AG09309 (cell line): Measurements from ENCODE around the gene CFAP43.
A peak's percentile ranks its signal among the peaks of the same experiment; 100 is the strongest.
"Not testable (repeated sequence)": the region's sequence is repeated elsewhere in the genome, so short reads cannot be mapped to it uniquely, and the experiment has no call there.

Experiments
- DNase-seq: peaks from one replicate; pipeline ENCODE4 v3.0.0-alpha.2; 2010; ENCODE audit warnings: low read depth
- H3K4me3 ChIP-seq: 2 replicates; pipeline ENCODE4 v1.5.1; 2011; ENCODE audit warnings: mild to moderate bottlenecking, low read depth, low read length, moderate library complexity; ENCODE audit not compliant: control insufficient read depth
- TF ChIP-seq, protein P1 (sequence below): IDR thresholded peaks from 2 replicates; pipeline ENCODE4 v1.5.1; 2011; ENCODE audit warnings: mild to moderate bottlenecking, low read depth, low read length, inconsistent platforms; ENCODE audit not compliant: insufficient read depth, control insufficient read depth; ENCODE audit errors: missing control alignments

Gene CFAP43

DNA sequence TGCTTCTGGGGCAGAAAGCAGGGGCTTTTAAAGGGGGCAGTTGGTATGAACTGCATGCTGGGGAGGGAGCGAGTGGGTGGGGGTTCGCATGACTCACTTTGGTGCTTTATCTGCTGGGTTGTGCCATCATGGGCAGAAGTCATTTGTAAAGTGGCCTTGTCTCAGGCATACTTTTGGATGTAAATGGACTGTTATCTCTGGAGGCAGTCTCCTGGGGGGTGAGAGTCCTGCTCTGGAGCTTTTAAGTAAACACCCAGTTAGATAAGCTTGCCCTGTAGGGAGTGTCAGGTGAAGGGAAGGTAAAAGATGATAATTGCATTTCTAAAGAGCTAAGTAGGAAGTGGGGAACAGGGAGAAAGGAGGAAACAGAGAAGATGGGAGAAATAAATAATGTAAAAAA lies 20.9 kb upstream of the CFAP43 start:
- H3K4me3 ChIP-seq: no peak overlapping the region
- no peak for DNase-seq

DNA sequence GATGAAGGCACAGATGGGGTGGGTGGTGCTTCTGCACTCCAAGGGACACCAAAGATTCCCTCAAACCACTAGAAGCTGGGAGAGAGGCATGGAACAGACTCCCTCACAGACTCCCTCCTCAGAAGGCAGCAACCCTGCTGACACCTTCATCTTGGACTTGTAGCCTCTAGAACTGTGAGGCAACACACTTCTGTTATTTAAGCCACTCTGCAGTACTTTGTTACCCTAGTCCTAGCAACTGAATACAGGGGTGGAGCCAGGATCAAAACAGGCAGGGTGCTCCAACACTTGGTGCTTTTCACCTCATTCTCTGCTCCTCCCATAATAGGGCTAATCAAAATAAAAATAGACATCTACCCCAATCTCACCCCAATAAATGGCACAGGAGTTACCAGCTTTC lies 20.2 kb upstream of the CFAP43 start:
- no peak for DNase-seq
- TF ChIP-seq, protein P1, sequence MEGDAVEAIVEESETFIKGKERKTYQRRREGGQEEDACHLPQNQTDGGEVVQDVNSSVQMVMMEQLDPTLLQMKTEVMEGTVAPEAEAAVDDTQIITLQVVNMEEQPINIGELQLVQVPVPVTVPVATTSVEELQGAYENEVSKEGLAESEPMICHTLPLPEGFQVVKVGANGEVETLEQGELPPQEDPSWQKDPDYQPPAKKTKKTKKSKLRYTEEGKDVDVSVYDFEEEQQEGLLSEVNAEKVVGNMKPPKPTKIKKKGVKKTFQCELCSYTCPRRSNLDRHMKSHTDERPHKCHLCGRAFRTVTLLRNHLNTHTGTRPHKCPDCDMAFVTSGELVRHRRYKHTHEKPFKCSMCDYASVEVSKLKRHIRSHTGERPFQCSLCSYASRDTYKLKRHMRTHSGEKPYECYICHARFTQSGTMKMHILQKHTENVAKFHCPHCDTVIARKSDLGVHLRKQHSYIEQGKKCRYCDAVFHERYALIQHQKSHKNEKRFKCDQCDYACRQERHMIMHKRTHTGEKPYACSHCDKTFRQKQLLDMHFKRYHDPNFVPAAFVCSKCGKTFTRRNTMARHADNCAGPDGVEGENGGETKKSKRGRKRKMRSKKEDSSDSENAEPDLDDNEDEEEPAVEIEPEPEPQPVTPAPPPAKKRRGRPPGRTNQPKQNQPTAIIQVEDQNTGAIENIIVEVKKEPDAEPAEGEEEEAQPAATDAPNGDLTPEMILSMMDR: no peak
- no peak overlapping the region for H3K4me3 ChIP-seq

More for the DNA sequence above, 20.9 kb upstream of the CFAP43 start:
- TF ChIP-seq, protein P1: no peak

DNA sequence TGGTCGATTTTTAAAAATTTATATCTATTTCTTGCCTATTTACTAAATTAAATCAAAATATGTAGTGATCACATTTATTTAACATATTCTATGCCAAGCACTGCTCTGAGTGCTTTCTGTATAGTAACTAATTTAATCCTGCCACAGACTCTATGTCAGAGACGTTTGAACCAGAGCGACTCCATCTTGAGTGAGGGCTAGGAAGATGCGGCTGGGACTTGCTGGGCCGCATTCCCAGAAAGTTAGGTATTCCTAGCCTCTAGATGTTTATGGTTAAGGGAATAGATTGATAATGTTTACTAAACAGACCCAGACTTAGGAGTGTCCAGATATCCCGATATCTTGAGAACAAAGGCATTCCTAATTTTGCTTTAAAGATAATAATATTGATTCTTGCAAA lies 19.3 kb upstream of the CFAP43 start:
- H3K4me3 ChIP-seq: no peak overlapping the region
- DNase-seq: no peak
- TF ChIP-seq, protein P1: no peak

DNA sequence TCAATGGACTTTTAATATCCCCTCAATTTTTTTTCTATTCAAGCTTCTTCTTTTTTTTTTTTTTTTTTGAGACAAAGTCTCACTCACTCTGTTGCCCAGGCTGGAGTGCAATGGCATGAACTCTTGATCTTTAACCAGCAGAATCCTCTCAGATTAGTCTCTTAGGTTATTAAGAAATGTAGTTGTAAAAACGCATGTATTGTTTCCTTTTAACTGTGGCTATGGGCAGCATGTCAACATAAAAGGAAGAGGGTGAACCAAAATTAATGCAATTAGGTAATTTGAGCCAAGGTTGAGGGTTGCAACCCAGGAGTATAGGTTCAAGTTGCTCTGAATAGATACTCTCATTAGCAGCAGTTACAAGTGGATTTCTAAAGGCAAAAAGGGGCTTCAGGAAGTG lies 18.2 kb upstream of the CFAP43 start:
- TF ChIP-seq, protein P1: no peak
- DNase-seq: no peak
- no peak overlapping the region for H3K4me3 ChIP-seq

DNA sequence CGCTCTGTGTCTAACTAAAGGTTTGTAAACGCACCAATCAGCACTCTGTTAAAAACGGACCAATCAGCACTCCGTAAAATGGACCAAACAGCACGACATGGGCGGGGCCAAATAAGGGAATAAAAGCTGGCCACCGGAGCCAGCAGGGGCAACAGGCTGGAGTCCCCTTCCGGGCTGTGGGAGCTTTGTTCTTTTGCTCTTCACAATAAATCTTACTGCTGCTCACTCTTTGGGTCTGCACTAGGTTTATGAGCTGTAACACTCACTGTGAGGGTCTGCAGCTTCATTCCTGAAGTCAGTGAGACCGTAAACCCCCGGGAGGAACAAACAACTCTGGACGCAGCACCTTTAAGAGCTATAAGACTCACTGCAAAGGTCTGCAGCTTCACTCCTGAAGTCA lies 16.8 kb upstream of the CFAP43 start:
- not testable (repeated sequence) for DNase-seq, H3K4me3 ChIP-seq

DNA sequence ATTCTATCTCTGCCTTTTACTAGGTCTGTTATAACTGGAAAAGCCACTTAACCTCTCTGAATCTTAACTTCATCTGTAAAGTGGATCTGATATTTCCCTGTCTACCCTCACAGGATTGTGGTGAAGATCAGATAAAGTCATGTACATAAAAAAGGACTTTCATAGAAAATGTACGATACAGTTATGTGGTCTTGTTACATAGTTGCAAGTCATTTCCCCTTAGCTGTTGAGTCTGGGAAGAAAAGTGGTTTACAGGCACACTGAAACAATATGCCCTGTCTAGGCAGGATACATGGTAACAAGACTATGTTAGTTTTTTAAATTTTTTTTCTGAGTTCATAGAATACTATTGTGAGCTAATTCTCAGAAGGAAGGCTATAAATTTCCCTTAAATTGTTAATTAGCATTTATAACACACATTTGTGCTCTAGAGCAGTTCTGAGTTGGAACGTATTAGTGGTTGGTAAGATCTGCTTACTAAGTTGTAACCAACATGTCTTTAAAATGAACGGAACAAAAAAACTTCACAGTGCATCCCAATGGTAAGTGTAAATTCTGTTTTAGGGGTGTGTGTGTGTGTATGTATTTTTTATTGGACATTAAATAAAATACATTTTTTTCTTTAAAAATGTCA lies 15.5 kb upstream of the CFAP43 start:
- DNase-seq: no peak
- H3K4me3 ChIP-seq: no peak overlapping the region
- TF ChIP-seq, protein P1: no peak

DNA sequence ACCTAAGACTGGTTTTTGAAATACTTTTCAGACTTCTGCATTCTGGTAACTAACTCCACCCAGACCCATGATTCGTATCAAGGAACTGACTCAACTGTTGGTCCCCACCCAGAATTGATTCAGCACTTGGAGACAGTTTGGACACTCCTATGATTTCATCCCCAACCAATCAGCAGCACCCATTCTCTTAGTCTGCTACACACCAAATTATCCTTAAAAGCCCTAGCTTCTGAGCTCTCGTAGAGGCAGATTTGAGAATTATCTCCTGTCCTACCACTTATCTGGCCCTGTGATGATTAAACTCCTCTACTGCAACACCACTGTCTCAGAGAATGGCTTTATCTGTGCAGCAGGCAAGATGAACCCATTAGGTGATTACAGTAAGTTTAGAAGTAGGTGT lies 14.8 kb upstream of the CFAP43 start:
- TF ChIP-seq, protein P1: no peak
- H3K4me3 ChIP-seq: no peak overlapping the region
- peak; percentile 18 for DNase-seq
